HG03066 (cell line): Measurements from ENCODE around the gene C11orf21.

Source experiments
- ATAC-seq: cut with Tn5 transposase; IDR thresholded peaks from one replicate; pipeline ENCODE4 v1.9.1; 2021; ENCODE audit warnings: low read depth; ENCODE audit not compliant: unreplicated experiment

The C11orf21 gene

DNA sequence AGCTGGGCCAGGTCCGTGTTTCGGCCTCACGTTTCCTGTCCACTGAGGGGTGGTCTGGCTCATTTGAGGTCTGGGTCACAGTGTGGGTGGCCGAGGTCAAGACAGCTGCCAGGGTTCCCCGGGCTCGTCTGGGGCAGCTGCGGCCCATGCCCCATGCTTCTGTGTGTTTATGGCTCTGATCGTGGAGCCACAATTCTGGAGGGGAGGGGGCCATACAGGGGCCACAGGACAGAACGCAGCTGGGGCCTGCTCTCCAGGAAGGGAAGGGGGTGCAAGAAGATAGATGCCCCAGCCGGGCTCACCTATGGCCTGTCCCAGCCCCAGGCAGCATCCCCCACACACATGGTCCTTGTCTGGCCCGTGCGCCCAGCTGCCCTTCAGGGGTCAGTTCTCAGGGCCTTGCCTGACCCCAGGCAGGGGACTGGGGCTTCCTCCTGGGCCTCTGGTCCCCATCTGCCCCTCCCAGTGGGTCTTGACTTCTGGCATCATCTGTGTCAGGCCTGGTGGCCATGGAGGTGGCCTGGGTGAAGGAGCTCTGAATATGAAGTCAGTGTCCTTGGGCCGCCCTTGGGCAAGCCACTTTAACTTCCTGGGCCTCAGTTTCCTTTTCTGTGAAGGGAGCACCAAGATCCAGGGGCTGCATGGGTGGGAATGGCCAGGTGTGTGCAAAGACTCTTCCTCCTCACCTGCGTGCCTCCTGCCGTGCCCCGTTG is 8.5 kb upstream of the C11orf21 start:
- no peak for ATAC-seq

DNA sequence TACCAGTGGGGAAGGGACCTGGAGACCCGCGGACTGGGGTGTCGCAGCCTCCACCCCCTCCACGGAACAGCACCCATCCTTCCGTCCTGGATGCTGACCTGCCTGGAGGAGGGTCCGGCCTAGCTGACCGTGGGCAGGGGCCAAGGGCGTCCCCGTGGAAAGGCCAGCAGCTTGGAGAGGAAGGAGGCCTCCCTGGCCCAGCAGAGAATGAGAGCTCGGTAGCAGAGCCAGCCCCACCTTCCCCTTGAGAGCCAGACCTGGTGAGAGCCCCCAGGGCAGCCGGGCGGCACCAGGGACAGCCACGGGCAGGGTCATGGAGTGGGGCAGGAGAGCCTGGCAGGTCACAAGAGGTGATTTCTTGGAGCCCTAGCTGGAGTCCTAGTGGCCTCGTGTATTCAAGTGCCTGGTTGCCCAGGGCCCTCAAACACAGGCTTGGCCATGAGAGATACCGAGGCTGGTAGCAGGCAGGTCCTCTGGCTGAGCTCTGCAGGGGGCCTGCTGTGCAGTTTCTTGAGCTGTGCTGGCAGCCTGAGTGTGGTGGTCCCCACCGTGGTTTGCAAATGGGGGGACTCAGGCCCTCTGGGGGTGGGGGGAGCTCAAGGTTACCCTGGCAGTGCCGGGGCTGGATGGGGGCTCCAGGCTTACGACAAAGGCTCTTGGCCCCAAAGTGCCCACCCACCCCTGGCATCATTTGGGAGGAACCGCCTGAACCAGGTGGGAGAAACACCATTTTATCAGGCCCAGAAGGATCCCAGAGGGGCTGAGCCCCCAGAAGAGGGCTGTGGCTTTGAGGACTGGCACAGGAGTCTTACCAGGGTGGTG is 7.7 kb upstream of the C11orf21 start:
- no peak for ATAC-seq

DNA sequence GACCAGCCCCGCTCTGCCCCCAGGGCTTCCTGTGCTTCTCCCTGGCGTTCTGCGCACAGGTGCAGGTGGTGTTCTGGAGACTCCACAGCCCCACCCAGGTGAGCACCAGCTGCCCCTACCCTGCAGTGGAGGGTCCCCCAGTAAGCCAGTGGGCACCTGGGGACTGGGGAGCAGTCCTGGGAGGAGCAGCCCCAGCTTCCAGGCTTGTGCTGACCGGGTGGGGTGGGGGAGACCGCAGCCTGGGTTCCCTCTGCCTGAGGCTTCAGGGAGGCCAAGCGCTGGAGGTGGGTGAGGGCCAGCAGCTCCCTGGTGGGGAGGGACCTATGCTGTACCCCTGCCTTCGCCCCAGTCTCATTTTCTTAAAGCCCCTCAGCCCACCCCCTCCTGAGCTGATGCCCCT is 7.0 kb upstream of the C11orf21 start:
- ATAC-seq: no peak

DNA sequence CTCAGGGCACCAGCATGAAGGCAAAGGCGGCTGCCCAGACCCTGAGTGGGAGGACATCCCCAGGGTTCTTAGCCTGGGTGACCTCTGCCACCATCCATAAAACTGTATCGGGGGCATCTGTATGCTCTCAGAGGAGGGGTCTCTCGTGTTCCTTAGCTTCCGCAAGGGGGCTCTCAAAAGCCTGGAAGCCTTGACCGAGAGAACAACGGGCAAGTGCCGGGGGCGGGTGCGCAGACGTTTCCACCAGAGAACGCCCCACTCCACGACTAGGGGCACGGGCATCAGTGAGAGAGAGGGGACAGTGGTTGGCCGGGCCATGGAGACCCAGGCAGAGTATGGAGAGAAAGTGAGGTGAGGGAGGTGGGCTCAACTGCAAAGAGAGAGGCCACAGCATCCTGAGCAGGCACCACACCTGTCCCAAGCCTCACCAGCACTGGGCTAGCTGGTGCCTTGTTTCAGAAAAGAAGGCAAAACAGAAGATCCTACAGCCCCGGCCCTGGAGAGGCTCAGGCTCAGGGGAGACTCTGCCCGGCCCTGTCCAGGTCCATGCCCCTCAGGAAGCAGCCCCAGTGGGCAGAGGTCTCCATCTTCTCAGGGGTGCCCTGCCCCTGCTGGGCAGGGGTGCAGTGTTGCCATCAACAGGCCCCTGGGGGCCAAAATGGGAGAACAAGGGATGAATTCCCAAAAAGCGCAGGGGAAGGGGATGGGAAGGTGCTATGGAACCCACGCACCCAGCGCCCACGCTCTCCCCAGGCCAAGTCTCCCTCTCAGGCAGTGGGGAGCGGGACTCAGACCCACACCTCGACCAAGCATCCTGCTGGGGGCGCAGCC is 6.0 kb upstream of the C11orf21 start:
- no peak for ATAC-seq

DNA sequence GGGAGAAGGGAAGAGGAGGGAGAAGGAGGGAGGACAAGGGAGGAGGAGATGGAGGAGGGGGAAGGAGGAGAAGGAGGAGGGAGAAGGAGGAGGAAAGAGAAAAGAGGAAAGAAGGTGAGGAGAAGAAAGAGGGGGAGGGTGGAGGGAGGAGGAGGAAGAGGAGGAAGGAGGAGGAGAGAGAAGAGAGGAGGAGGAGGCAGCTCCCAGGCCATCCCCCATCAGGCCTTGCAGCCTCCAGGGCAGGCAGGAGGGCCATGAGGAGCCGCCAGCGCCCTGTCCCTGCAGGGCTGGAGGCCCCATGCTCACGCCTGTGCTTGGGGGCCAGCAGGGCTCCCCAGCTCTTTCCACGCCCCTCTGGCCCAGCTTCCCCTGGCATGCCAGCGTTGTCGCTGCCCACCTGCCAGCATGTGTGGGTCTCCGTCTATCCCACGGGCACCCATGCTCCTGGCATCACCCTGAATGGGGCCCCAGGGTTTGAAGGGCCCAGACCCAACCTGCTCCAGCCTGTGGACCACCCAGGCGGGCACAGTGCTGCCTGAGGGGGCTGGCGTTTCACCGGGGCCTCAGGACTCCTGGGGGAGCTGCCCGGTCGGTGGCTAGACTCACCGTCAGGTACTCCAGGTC is 5.3 kb upstream of the C11orf21 start:
- no peak for ATAC-seq

DNA sequence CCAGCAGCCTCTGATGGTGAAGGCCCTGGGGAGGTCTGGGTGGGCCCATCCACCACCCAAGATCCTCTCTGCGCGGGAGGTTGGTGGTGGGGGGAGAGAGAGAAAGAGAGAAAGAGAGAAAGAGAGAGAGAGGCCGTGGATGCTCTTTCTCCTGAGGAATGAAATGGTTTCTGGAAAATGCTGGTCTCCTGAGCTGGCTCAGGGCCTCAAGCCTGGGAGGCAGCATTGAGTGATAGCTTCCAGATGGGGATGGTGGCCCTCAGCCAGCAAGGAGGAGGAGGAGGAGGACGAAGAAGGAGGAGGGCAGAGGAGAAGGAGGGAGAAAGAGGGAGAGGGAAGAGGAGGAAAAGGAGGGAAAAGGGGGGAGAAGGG is 4.7 kb upstream of the C11orf21 start:
- no peak for ATAC-seq

DNA sequence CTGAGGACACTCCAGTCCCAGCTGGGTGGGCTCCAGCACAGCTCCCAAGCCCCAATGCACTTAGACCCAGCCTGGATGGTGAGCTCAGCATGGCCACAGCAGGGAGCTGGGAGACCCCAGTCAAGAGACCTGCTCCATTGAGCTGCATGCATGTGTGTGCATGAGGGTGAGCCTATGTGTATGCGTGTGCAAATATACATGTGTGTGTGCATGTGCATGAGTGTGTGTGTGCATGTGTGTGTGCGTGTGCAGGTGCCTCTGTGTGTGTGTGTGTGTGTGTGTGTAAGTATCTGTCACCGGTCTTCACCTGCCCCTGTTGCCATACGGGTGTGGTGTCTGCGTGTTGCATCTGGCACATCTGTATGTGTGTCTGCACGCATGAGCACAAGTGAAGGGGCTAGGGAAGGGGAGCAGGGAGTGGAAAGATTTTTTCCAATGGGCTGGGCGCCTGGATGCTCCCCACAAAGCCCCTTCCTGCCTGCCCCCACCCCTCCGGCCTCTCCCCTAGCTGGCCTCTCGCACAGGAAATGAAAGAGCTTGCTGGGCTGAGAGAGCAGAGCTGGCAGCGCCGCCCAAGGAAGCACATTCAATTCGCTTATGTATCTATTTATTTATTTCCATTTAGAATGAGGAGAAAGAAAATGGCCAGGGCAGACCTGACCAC is 4.2 kb upstream of the C11orf21 start:
- ATAC-seq: no peak

DNA sequence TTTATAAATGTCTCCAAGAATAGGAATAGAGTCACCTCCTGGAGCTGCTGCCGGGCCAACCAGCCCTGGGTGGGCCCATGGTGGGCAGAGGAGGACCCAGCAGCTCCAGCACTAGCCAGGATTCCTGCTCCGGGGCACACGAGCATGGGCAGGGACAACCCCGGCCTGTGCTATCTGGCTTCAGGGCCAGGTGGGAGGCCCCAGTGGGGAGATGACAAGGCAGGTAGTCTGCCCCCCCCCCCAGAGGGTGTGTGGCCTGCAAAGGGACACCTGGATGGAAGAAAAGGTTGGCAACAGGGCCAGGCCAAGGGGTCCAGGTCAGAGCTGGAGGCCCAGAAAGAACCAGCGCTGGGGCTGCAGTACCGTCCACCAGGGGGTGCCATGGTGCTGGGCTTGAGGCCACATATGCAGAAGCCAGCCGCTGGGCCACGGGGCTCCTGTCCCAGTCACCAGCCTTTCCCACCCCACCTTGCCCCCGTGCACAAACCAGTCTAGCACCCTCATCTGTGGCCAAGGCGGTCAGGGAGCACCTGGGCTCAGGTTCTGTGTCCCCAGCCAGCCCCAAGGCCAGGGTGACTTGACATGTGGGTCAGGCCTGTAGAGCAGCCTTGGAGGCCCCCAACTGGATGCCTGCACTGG is 3.5 kb upstream of the C11orf21 start:
- ATAC-seq: no peak

DNA sequence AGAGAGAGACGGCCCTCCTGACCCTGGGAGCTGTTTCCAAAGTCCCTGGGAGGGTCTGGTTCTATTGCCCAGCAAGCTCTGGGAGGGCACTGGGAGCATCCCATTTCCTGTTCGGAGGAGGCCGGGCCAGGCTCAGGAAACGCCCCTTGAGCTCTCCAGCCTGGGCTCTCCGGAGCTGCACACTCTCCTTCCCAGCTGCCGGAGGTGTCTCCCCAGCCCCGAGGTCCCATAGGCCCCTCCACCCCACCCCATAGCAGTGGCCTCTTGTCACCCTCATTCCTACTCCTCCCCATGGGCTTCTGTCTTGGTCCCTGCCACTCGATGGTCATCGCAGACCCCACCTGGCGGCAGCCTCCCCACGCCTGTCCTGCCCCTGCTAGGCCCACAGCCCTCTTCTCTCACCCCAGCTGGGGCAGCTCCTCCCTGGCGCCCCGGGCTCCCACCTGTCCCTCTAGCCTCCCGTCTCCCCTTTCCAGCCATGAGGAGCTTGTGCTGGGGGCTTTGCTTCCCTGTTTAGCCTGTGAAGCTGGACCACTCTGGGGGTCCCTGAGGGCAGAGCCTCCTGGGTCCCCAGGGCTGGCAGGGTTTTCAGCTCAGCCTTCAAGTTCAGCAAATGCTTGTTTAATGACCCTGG is 2.9 kb upstream of the C11orf21 start:
- no peak for ATAC-seq

DNA sequence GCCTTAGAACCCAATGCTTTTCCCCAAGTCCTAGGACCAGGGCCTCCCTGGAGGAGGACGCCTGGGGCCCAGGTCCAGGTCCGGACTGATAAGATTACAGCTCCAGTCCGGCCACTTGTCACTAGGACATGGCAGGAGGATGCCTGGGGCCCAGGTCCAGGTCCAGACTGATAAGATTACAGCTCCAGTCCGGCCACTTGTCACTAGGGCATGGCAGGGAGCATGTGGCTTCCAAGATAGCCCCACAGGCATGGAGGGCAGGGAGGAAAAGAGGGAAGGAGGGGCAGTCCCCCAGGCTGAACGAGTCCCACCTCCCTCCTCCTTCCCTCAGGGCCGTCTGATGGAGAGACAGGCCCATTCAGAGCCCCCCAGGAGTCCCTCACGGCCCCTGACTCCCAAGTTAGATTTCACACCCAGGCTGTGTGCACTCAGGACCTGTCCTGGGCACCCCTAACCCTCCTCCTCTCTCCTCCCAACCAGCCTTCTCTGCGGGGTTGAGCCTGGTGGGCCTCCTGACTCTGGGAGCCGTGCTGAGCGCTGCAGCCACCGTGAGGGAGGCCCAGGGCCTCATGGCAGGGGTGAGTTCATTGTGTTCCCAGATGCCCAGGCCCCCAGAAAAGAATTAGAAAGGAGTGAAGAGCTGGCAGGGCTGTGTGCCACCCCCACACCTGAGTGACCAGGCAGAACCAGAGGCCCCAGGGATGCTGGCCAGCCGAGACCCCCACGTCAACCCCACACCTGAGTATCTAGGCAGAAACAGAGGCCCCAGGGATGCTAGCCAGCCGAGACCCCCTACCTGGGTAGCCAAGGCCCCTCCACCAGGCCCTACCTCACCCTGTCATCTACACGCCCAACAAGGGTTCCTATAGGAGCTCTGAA is 2.1 kb upstream of the C11orf21 start:
- no peak for ATAC-seq

DNA sequence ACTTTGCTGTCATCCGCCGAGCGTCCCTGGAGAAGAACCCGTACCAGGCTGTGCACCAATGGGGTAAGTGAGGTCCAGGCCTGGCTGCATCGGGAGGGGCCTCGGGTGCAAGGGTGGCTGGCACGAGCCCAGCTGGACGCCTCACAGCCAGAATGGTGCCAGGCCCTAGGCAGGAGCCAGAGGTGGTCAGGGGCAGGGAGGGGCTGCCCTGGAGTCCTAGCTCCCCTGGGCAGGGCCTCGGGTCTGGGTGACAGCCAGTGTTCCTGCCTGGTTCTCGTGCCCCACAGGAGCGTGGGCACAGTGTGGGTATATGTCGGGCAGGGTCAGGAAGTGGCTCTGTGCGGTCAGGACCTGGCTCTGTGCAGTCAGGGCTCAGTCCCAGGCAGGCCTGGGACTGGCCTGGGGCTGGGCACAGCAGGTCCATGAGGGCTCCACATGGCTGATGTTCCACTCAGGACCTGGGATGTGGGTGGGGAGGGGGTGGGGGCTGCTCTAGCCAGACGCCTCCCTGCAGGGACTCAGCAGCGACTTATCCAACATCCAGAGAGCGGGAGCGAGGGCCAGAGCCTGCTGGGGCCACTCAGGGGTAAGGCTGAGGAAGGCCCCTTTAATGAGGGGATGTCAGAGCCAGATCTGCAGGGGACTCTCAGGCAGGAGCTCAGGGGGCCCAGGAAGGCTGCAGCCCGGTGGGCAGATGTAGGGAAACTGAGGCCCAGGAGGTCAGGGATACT is 1.3 kb upstream of the C11orf21 start:
- ATAC-seq: no peak

DNA sequence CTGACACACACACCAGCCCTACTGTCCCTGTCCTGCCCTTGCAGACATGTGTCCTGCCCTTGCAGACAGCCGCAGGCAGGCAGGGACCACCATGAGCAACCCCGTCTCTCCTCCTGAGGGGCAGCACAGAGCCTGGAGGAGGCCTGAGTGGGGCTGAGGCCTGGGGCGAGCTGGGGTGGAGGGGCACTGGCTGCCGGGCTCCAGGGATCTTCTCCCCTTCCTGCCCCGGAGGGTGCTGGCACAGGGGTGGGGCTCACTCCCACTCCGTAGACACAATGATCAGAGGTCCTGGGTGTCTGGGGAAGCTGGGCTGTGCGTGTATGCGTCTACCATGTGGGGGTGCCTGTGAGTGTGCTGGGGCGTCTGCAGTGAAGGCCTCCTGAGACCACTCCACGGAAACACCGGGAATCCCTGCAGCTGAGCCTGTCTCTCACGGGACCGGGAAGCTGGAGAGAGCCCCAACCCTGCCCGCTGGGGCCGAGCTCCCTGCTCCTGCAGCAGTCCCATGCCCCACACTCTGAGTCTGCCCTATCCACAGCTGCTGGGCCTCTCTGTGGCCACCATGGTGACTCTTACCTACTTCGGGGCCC is 683 bp upstream of the C11orf21 start:
- ATAC-seq: no peak

DNA sequence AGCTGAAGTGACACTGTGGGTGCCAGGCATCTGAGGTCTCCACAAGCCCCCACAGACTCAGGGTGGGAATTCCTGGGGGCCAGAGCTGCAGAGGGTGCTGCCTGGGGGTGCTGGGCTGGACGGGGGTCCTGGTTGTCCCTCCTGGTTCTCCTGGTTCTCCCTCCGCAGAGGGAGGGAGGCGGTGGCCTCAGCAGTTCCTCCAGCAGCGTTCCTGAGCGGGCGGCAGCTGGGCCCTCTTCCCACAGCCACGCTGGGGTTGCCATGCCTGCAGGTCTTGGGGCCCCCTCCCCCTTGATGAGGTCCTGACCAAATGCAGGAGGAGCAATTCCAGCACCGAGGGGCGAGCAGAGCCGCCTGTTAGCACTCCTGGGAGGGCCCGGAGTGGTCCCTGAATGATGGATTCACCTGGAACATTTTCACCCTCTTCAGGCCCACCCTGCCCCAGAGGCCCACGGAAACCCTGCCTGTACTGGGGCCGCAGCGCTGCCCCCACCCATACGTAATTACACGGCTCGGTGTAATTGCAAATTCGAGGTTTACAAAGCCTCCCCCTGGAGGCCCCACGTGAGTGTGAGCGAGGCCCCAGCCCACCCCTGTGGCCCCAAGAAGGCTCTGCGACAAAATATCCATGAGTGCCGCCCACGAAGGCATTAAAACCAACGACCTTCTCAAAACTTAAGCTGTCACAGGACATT is 635 bp downstream of the C11orf21 start:
- no peak for ATAC-seq

DNA sequence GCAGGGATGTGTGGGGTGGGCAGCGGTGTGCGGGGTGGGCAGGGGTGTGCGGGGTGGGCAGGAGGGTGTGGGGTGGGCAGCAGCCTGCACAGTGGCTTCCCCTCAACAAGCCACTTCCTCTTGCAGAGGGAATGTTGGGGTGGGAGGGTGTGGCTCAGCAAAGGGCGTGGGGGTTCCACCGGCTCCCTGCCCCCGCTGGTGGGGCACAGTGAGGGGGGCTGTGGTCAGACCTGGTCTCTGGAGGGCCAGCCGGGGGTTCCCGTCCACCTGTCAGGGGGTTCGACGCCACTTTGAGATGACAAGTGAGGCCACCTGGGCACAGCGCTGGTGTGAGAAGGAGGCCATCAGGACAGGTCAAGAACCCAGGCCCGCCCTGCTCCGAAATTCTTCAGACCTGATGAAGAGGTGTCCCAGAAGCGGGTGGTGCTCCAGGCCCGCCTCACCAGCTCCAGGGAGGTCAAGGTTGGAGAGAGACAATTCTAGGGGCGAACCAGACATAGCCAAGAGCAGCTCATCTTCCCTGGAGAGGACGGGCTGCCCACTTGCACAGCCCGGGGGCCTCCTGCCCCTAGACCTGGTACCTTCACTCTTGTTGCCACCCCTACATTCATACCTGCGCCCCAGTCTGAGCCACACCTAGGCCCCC is 1.3 kb downstream of the C11orf21 start:
- ATAC-seq: no peak

DNA sequence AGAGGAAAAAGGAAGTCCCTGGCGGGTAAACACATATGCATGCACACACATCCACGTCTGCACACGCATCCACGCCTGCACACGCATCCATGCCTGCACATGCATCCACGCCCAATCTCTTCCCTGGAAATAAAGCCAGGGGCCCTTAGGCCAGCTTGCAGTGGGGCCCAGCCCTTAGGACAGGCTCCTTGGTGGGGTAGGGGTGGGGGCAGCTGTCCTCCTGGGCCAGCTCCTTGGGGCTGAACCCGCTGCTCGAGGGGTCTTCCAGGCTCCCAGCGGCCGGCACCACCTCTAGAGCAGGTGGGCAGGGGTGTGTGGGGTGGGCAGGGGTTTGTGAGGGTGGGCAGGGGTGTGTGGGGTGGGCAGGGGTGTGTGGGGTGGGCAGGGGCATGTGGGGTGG is 1.9 kb downstream of the C11orf21 start:
- ATAC-seq: no peak
